HG03342 (cell line): Measurements from ENCODE around the gene RAVER1.
A peak's percentile ranks its signal among the peaks of the same experiment; 100 is the strongest.
"Not testable (repeated sequence)": the region's sequence is repeated elsewhere in the genome, so short reads cannot be mapped to it uniquely, and the experiment has no call there.

Experiments used
- ATAC-seq: cut with Tn5 transposase; IDR thresholded peaks from one replicate; pipeline ENCODE4 v1.9.1; 2021; ENCODE audit warnings: mild to moderate bottlenecking, moderate library complexity; ENCODE audit not compliant: unreplicated experiment

RAVER1 gene

DNA sequence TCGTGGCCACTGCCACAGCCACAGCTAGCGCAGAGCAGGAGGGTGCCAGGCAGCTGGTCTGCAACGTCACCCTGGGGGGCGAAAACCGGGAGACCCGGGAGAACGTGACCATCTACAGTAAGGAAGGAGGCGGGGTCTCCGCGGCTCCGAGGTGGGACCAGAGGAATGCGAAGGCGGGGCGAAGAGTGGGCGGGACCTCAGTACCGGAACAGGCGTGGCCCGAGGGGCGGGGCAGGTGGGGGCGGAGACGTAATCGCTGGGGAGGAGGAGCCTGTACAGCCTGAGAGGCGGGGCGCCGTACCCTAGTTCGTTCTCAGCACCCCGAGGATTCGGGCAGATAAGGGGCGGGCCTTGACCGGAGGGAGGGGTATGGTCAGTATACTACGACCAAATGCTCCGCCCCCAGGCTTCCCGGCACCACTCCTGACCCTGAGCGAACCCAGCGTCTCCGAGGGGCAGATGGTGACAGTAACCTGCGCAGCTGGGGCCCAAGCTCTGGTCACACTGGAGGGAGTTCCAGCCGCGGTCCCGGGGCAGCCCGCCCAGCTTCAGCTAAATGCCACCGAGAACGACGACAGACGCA lies 41.0 kb downstream of the RAVER1 start:
- peak; percentile 50 for ATAC-seq

DNA sequence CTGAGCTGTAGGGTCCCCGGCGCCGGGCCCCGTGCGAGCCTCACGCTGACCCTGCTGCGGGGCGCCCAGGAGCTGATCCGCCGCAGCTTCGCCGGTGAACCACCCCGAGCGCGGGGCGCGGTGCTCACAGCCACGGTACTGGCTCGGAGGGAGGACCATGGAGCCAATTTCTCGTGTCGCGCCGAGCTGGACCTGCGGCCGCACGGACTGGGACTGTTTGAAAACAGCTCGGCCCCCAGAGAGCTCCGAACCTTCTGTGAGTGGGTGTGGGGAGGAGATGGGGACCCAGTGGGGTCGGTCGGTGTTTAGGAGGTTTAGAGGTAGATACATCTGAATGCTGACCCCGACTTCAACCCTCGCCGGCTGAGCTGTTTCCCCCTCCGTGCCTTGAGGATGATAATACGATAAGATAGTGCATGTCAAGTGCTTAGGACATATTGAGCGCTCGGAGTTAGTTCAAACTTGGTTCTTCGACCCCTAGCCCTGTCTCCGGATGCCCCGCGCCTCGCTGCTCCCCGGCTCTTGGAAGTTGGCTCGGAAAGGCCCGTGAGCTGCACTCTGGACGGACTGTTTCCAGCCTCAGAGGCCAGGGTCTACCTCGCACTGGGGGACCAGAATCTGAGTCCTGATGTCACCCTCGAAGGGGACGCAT lies 41.6 kb downstream of the RAVER1 start:
- ATAC-seq = no peak

DNA sequence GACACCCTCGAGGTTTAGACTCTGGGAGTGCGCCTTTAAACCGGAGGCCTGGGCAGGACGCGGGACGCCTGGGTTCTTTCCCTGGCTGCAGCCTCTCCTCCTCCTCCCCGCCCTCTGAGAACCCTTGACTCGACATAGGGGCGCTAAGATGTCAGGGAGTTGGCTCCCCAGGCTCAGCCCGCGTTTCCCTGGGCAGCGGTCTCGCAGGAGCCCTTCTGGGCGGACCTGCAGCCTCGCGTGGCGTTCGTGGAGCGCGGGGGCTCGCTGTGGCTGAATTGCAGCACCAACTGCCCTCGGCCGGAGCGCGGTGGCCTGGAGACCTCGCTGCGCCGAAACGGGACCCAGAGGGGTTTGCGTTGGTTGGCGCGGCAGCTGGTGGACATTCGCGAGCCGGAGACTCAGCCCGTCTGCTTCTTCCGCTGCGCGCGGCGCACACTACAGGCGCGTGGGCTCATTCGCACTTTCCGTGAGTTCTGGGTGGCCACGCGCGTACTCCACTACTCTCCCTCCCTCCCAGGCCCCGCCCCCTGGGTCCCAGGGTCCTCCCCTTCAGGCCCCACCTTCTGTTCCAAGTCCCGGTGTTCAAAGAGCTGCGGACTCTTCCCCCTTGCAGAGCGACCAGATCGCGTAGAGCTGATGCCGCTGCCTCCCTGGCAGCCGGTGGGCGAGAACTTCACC lies 42.3 kb downstream of the RAVER1 start:
- ATAC-seq = no peak

DNA sequence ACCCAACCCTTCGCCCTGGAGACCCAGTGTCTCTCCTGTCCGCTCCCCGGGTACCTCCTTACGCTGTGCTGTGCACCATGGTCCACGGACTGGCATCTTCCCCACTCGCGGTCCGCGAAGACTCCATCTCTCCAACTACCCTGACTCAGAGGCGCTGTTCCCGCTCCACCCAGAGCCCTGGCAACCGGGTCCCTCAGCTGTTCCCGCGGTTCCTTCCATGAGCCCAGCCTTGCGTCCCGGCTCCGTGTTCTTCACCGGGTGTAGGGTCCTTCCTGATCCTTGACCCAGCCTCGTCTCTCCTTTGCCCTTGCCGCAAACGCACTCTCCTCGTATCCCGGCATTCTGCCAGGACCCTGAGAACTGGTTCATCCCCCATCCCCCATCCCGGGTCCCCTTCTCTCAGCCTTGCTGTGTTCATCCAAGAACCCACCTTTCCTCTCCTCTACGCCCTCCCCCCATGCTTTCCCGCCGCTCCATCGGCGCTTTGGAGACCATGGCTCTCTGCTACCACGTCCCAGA lies 42.9 kb downstream of the RAVER1 start:
- ATAC-seq = no peak

DNA sequence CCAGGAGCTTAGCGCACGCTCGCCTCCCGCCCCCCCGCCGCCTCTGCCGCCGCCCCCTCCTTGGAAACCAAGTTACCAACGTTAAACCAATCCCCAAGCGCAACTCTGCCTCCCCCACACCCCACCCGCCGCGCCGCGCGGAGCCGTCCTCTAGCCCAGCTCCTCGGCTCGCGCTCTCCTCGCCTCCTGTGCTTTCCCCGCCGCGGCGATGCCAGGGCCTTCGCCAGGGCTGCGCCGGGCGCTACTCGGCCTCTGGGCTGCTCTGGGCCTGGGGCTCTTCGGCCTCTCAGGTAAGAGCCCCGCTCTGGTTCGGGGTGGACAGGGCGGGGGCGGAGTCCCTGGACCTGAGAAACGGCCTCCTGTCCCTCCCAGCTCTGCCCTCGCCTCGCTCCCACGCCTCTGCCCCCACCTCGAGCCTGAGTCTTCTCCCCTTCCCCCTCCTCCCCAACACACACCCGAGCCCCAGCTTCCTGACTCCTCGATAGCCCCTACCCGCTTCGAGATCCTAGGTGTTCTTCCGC lies 43.4 kb downstream of the RAVER1 start, which contains the start of gene ICAM5:
Gene ICAM5, plus strand, starts transcription at position 117 of the 521 bp plus-strand sequence. Its CDS starts 92 bp downstream, at position 209.
- no peak for ATAC-seq

DNA sequence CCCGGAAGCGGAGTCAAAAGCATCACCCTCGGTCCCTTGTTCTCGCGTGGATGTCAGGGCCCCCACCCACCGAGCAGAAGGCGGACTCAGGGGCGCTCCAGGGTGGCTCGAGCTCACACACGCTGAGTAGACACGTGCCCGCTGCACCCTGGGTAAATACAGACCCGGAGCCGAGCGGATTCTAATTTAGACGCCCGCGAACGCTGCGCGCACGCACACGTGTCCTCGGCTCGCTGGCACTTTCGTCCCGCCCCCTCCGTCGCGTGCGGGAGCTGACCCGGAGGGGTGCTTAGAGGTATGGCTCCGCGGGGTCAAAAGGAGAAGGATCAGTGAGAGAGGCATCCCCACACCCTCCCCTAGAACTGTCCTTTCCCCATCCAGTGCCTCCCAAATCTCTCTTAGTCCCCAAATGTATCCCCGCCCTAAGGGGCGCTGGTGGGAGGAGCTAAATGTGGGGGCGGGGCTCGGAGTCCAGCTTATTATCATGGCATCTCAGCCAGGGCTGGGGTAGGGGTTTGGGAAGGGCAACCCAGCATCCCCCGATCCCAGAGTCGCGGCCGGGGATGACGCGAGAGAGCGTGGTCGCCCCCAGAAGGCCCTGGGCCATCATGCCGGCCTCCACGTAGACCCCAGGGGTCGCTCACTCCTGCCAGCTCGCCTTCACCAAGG lies 44.0 kb downstream of the RAVER1 start:
- no peak for ATAC-seq

DNA sequence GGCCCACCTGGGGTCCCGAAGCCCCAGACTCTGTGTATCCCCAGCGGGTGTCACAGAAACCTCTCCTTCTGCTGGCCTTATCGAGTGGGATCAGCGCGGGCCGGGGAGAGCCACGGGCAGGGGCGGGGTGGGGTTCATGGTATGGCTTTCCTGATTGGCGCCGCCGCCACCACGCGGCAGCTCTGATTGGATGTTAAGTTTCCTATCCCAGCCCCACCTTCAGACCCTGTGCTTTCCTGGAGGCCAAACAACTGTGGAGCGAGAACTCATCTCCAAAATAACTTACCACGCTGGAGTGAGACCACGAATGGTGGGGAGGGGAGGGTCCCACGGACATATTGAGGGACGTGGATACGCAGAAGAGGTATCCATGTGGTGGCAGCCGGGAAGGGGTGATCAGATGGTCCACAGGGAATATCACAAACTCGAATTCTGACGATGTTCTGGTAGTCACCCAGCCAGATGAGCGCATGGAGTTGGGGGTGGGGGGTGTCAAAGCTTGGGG lies 44.6 kb downstream of the RAVER1 start:
- ATAC-seq = no peak

DNA sequence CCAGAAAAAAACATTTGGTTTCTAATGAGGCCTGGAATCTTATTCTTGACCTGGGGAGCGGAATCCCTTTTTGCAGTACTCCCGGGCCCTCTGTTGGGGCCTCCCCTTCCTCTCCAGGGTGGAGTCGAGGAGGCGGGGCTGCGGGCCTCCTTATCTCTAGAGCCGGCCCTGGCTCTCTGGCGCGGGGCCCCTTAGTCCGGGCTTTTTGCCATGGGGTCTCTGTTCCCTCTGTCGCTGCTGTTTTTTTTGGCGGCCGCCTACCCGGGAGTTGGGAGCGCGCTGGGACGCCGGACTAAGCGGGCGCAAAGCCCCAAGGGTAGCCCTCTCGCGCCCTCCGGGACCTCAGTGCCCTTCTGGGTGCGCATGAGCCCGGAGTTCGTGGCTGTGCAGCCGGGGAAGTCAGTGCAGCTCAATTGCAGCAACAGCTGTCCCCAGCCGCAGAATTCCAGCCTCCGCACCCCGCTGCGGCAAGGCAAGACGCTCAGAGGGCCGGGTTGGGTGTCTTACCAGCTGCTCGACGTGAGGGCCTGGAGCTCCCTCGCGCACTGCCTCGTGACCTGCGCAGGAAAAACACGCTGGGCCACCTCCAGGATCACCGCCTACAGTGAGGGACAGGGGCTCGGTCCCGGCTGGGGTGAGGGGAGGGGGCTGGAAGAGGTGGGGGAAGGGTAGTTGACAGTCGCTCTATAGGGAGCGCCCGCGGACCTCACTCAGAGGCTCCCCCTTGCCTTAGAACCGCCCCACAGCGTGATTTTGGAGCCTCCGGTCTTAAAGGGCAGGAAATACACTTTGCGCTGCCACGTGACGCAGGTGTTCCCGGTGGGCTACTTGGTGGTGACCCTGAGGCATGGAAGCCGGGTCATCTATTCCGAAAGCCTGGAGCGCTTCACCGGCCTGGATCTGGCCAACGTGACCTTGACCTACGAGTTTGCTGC lies 46.3 kb downstream of the RAVER1 start, which contains the start of gene ICAM4:
Gene ICAM4, plus strand, starts transcription at position 153 of the 935 bp plus-strand sequence. Its CDS starts 58 bp downstream, at position 211.
- ATAC-seq = no peak

DNA sequence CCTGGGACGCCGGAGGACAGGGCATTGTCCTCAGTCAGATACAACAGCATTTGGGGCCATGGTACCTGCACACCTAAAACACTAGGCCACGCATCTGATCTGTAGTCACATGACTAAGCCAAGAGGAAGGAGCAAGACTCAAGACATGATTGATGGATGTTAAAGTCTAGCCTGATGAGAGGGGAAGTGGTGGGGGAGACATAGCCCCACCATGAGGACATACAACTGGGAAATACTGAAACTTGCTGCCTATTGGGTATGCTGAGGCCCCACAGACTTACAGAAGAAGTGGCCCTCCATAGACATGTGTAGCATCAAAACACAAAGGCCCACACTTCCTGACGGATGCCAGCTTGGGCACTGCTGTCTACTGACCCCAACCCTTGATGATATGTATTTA lies 47.9 kb downstream of the RAVER1 start:
- no peak for ATAC-seq

DNA sequence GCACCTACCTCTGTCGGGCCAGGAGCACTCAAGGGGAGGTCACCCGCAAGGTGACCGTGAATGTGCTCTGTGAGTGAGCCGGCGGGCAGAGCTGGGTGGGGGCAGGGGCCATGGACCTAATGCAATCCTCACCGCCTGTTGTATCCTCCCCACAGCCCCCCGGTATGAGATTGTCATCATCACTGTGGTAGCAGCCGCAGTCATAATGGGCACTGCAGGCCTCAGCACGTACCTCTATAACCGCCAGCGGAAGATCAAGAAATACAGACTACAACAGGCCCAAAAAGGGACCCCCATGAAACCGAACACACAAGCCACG lies 48.4 kb downstream of the RAVER1 start:
- ATAC-seq = no peak

DNA sequence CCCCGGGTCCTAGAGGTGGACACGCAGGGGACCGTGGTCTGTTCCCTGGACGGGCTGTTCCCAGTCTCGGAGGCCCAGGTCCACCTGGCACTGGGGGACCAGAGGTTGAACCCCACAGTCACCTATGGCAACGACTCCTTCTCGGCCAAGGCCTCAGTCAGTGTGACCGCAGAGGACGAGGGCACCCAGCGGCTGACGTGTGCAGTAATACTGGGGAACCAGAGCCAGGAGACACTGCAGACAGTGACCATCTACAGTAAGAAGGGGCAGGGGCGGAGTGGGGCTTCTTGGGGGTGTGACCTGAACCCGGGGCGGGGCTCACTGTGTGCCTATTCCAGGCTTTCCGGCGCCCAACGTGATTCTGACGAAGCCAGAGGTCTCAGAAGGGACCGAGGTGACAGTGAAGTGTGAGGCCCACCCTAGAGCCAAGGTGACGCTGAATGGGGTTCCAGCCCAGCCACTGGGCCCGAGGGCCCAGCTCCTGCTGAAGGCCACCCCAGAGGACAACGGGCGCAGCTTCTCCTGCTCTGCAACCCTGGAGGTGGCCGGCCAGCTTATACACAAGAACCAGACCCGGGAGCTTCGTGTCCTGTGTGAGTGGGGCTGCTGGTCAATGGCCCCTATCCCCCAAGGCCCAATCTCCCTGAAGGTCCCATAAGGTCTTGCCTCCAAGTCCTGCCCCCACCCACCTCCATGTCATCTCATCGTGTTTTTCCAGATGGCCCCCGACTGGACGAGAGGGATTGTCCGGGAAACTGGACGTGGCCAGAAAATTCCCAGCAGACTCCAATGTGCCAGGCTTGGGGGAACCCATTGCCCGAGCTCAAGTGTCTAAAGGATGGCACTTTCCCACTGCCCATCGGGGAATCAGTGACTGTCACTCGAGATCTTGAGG lies 49.0 kb downstream of the RAVER1 start:
- no peak for ATAC-seq

DNA sequence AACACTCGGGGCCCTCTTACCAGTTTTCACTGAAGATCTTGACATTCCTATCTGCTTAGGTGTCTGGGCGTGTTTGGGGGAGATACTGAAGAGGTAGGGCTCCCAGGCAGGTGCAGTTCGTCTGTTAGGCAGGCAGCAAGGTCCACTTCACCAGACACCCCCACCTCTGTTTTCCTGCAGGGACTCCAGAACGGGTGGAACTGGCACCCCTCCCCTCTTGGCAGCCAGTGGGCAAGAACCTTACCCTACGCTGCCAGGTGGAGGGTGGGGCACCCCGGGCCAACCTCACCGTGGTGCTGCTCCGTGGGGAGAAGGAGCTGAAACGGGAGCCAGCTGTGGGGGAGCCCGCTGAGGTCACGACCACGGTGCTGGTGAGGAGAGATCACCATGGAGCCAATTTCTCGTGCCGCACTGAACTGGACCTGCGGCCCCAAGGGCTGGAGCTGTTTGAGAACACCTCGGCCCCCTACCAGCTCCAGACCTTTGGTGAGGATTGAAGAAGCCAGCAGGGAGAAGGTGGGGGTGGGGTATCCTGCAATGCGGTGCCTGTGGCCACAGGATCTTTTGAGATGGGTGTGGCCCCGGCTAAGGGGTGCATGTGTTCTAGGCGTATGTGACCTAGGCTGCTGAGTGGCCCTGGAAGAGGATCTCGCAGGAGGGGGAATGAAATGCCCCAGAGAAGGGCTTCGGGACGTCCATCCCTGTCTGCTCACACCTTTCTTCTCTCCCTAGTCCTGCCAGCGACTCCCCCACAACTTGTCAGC lies 49.8 kb downstream of the RAVER1 start:
- ATAC-seq = no peak

DNA sequence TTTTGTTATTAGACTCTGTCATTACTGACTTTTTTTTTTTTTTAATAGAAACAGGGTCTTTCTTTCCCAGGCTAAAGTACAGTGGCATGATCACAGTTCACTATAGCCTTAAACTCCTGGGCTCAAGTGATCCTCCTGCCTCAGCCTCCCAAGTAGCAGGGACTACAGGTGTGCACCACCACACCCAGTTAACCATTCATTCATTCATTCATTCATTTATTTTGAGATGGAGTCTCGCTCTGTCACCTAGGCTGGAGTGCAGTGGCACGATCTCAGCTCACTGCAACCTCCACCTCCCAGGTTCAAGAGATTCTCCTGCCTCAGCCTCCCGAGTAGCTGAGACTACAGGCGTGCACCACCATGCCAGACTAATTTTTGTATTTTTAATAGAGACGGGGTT lies 51.3 kb downstream of the RAVER1 start:
- ATAC-seq = not testable (repeated sequence)

DNA sequence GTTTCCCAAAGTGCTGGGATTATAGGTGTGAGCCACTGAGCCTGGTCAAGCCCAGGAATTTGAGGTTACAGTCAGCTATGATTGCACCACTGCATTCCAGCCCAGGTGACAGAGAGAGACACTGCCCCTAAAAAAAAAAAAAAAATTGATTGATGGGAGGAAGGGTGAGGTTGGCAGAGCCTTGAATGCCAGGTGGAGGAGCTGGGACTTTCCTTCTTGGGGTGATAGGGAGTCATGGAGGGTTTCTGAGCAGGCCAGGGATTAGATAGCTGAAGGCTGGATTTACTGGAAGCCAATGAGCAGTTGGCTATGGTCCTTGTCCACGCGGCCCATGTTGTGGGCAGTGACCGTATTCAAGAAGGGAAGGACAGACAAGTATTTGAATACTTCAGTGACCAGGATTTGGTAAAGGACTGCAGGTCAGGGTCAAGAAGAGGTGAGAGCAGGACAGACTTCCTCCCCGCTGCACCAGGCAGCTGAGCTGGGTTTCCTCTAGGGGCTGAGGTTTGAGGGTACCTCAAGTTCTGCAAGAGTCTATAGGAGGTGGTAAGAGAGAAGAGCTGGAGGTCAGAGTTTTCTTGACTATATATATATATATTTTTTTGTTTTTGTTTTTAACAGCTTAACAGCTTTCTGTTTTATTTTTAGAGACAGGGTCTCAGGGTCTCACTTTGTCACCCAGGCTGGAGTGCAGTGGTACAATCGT lies 53.4 kb downstream of the RAVER1 start:
- no peak for ATAC-seq

DNA sequence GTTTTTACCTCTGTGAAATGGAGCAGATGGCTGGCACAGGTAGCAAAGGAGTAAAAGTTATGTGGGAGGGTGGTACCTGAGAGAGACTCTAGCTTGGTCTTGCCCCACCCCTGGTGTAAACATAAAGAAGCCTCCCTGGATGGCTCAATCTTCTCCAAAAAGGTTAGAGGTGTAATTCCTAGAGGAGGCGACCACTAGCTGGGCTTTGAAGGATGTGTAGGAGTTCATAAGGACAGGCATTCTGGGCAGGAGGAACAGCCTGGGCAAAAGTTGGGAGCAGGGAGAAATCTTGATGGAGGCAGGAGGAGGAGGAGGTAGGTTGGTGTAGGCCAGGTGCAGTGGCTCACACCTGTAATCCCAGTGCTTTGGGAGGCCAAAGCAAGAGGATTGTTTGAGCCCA lies 54.4 kb downstream of the RAVER1 start:
- ATAC-seq = no peak

DNA sequence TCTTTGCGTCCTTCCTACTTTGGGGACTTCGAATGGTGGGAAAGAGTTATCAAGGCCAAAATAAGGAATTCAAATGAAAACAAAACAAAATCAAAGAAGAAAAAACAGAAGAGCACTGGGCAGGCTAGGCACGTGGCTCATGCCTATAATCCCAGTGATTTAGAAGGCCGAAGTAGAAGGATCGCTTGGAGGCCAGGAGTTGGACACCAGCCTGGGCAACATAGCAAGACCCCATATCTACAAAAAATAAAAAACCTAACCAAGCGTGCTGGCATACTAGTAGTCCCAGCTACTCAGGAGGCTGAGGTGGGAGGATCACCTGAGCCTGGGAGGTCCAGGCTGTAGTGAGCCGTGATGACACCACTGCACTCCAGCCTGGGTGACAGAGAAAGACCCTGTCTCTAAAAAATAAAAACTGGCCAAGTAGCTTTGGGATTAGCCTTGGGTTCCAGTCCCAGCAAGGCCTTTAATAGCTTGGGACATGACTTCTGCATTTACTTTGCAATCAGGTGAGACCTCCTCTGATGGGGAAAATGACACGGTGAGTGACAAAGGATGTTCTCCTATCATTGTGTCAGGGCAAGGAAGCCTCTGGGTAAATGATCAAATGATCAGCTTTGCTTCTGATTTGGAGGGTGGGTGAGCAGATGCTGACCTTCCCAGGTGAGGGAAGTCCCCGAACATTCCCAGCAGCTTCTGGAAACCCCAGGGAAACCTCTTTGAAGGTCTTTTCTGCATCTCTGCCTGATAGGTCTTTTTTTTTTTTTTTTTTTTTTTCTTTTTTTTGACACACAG lies 55.3 kb downstream of the RAVER1 start:
- ATAC-seq = no peak

DNA sequence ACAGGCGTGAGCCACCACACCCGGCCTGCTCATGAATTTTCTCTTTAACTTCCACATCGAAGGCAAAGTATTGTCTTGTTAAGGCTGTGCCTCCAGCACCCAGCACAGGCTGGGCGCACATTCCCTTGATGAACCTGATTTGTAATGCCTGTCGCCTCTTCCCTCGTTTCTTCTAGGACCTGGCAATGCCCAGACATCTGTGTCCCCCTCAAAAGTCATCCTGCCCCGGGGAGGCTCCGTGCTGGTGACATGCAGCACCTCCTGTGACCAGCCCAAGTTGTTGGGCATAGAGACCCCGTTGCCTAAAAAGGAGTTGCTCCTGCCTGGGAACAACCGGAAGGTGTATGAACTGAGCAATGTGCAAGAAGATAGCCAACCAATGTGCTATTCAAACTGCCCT lies 58.7 kb downstream of the RAVER1 start:
- no peak for ATAC-seq
